H7 (cell line): Measurements from ENCODE around the gene PYGB. TPM values are rescaled to one million over a fixed set of nuclear protein-coding genes. Genes with fewer than 3 reads are reported as not detected.

Experiments
- DNase-seq: peaks from one replicate; pipeline ENCODE4 v3.0.0; 2012
- H3K27me3 ChIP-seq: 2 replicates; pipeline ENCODE4 v1.6.0; 2011; ENCODE audit warnings: mild to moderate bottlenecking, low read length; ENCODE audit not compliant: control insufficient read depth, insufficient read depth
- H3K36me3 ChIP-seq: replicated peaks from 2 replicates; pipeline ENCODE4 v1.5.1; 2011; ENCODE audit warnings: low read length; ENCODE audit not compliant: control insufficient read depth, insufficient read depth
- H3K4me3 ChIP-seq: 2 replicates; pipeline ENCODE4 v1.5.1; 2011; ENCODE audit warnings: low read depth, mild to moderate bottlenecking, control low read depth, low read length, moderate library complexity; ENCODE audit not compliant: insufficient read depth
- total RNA-seq: library from RNA; depleted of rRNA; stranded (reverse); fragments of >200 nt; shearing (Covaris generic); gene quantifications from 2 replicates; pipeline ENCODE4 v1.2.3, GENCODE V29; 2014

PYGB gene
- total RNA-seq, 1 experiment from 2014 or later, result 57.1 TPM

GRCh38 chr20:25291432-25292133 lies 43.7 kb downstream of the PYGB start:
- Histone ChIP-seq H3K4me3 (no peak overlapping the region), H3K36me3 (no peaks in the 10 kb centered on the region; the same call in none of the 2 replicates), H3K27me3 (no peaks in the 10 kb centered on the region)
- DNase-seq, result no peak

- Histone ChIP-seq H3K36me3 (no peaks in the 10 kb centered on the region; the same call in none of the 2 replicates), H3K27me3 (no peaks in the 10 kb centered on the region), H3K4me3 (no peak overlapping the region)
- no peak for DNase-seq
Observed at GRCh38 chr20:25292176-25292891, 44.4 kb downstream of the PYGB start.

- H3K27me3 ChIP-seq, result no peaks in the 10 kb centered on the region
- no peaks in the 10 kb centered on the region; the same call in none of the 2 replicates for H3K36me3 ChIP-seq
- DNase-seq, result no peak
- H3K4me3 ChIP-seq, result no peak overlapping the region
Observed at GRCh38 chr20:25293507-25293906, 45.6 kb downstream of the PYGB start.

GRCh38 chr20:25293910-25294458 lies 46.1 kb downstream of the PYGB start:
- DNase-seq, result no peak
- H3K27me3 ChIP-seq, result no peaks in the 10 kb centered on the region
- H3K36me3 ChIP-seq, result no peaks in the 10 kb centered on the region; the same call in none of the 2 replicates
- no peak overlapping the region for H3K4me3 ChIP-seq

GRCh38 chr20:25294459-25295385 lies 46.8 kb downstream of the PYGB start:
- no peaks in the 10 kb centered on the region; the same call in none of the 2 replicates for H3K36me3 ChIP-seq
- peak; percentile 98 for DNase-seq
- no peaks in the 10 kb centered on the region for H3K27me3 ChIP-seq
- no peak overlapping the region for H3K4me3 ChIP-seq

GRCh38 chr20:25295386-25296093 lies 47.7 kb downstream of the PYGB start:
- DNase-seq, result peak; percentile 74
- H3K4me3 ChIP-seq, result no peak overlapping the region
- H3K27me3 ChIP-seq, result no peaks in the 10 kb centered on the region
- peaks cover 3% of the 10 kb centered on the region for H3K36me3 ChIP-seq

GRCh38 chr20:25296094-25297093 lies 48.5 kb downstream of the PYGB start:
- no peaks in the 10 kb centered on the region for H3K27me3 ChIP-seq
- H3K4me3 ChIP-seq, result no peak overlapping the region
- H3K36me3 ChIP-seq, result peaks cover 3% of the 10 kb centered on the region
- peak; percentile 76 for DNase-seq

GRCh38 chr20:25297141-25297905 lies 49.4 kb downstream of the PYGB start:
- no peaks in the 10 kb centered on the region for H3K27me3 ChIP-seq
- H3K4me3 ChIP-seq, result no peak overlapping the region
- peaks cover 5% of the 10 kb centered on the region for H3K36me3 ChIP-seq
- DNase-seq, result no peak

- DNase-seq, result no peak
- H3K4me3 ChIP-seq, result no peak overlapping the region
- no peaks in the 10 kb centered on the region for H3K27me3 ChIP-seq
- peaks cover 9% of the 10 kb centered on the region for H3K36me3 ChIP-seq
Observed at GRCh38 chr20:25299806-25300205, 51.9 kb downstream of the PYGB start.

GRCh38 chr20:25300496-25301170 lies 52.7 kb downstream of the PYGB start:
- Histone ChIP-seq H3K27me3 (no peaks in the 10 kb centered on the region), H3K36me3 (peaks cover 9% of the 10 kb centered on the region), H3K4me3 (no peak overlapping the region)
- DNase-seq, result no peak

- DNase-seq, result no peak
- Histone ChIP-seq H3K36me3 (peaks cover 10% of the 10 kb centered on the region), H3K27me3 (no peaks in the 10 kb centered on the region), H3K4me3 (no peak overlapping the region)
Observed at GRCh38 chr20:25301357-25301920, 53.6 kb downstream of the PYGB start.

- peaks cover 11% of the 10 kb centered on the region for H3K36me3 ChIP-seq
- DNase-seq, result no peak
- no peak overlapping the region for H3K4me3 ChIP-seq
- H3K27me3 ChIP-seq, result no peaks in the 10 kb centered on the region
Observed at GRCh38 chr20:25302596-25302995, 54.7 kb downstream of the PYGB start.
